ENCODE data around the gene RASGEF1B. TPM values are rescaled to one million over a fixed set of nuclear protein-coding genes. Genes with fewer than 3 reads are reported as not detected.

Gene RASGEF1B
- total and polyA plus RNA-seq, 9 of the 15 experiments (the other 6 are each of a cell fraction or from before 2014, with no cell fraction given), result 0.04 to 0.57 (median 0.22) TPM

GRCh38 chr4:81421346-81422218 lies 50.1 kb downstream of the RASGEF1B start (continued):
- TF ChIP-seq ZNF740 (CRISPR knock-in tag; IDR thresholded peaks at IDR 0.05), result no peak
- no peak for TF ChIP-seq ZNF740 (tag; IDR thresholded peaks at IDR 0.05)
- no peak for TF ChIP-seq RBM17 (IDR thresholded peaks at IDR 0.05; ENCODE audit: borderline replicate concordance, low read depth, low read length)
- TF ChIP-seq BDP1 (IDR thresholded peaks at IDR 0.05; ENCODE audit: insufficient read depth, insufficient read length), result no peak
- no peak for TF ChIP-seq MTF1 (CRISPR knock-in tag; IDR thresholded peaks at IDR 0.05; ENCODE audit: borderline replicate concordance)
- no peak for TF ChIP-seq RFX7 (CRISPR knock-in tag; IDR thresholded peaks at IDR 0.05)
- TF ChIP-seq ETS1 (conservative IDR thresholded peaks at IDR 0.05; ENCODE audit: control insufficient read depth, low read depth, low read length), result no peak
- TF ChIP-seq PURB (CRISPR knock-in tag; IDR thresholded peaks at IDR 0.05; ENCODE audit: low read depth), result no peak
- peak; percentile 89 for TF ChIP-seq MAFF (IDR thresholded peaks at IDR 0.05; ENCODE audit: low read length)
- no peak for TF ChIP-seq REST (IDR thresholded peaks at IDR 0.05; ENCODE audit: borderline replicate concordance)
- no peak for TF ChIP-seq REST (CRISPR knock-in tag; IDR thresholded peaks at IDR 0.05; ENCODE audit: low read depth)
- TF ChIP-seq SMARCA5 (IDR thresholded peaks at IDR 0.05), result no peak
- TF ChIP-seq CBX3 (IDR thresholded peaks at IDR 0.05; ENCODE audit: borderline replicate concordance in 1 of 2, low read length in 2 of 2), result peak in 1 of 2 experiments; percentile 87; a peak in 2 of 3 replicates

Data from K562 (cell line).